Right cardiac atrium (tissue), 5 donors: Measurements from ENCODE around the gene LHX3. TPM values are rescaled to one million over a fixed set of nuclear protein-coding genes. Genes with fewer than 3 reads are reported as not detected.
"Not testable (repeated sequence)": the region's sequence is repeated elsewhere in the genome, so short reads cannot be mapped to it uniquely, and the experiment has no call there.

Experiments used
- ATAC-seq, 2 donors: fragments of 200-7000 bp; cut with Tn5 transposase; one replicate each; pipeline versions ENCODE4 v1.8.0 to v1.9.1; 2020; ENCODE audit warnings: moderate library complexity in 2 of 2, mild to moderate bottlenecking in 1 of 2
- DNase-seq, 3 donors: peaks; one replicate each; pipeline ENCODE4 v3.0.0-alpha.2; 2020
- H3K27ac ChIP-seq: one replicate; pipeline ENCODE4 v1.5.1; 2013; ENCODE audit warnings: mild to moderate bottlenecking, low read length, control low read depth, moderate library complexity
- H3K27me3 ChIP-seq: one replicate; pipeline ENCODE4 v1.6.1; 2013; ENCODE audit not compliant: control insufficient read depth, insufficient read depth
- H3K4me1 ChIP-seq: one replicate; pipeline ENCODE4 v1.6.1; 2013; ENCODE audit warnings: low read length; ENCODE audit not compliant: control insufficient read depth, insufficient read depth
- H3K4me3 ChIP-seq: one replicate; pipeline ENCODE4 v1.5.1; 2013; ENCODE audit warnings: low read length, control low read depth
- H3K9me3 ChIP-seq: one replicate; pipeline ENCODE4 v1.6.1; 2013; ENCODE audit warnings: low read length; ENCODE audit not compliant: control insufficient read depth
- WGBS: extraction: QIAGEN DNeasy Blood & Tissue Kit; methylation state at CpG from one replicate; pipeline ENCODE4 v1.1.7; 2013; 5-methylcytosine and 5-hydroxymethylcytosine counted together
- intact Hi-C, 4 donors: fragments of 100-400 bp; cut with DNase I; formaldehyde crosslinking; loops; one replicate each; pipeline versions ENCODE4 v1.11.0 to v1.14.0; 2022 to 2023
- polyA plus RNA-seq: library from polyadenylated mRNA; stranded (reverse); fragments of 200-250 nt; gene quantifications from one replicate; pipeline ENCODE4 v1.2.3, GENCODE V29; 2013
- total RNA-seq, 4 donors: library from RNA; stranded (reverse); fragmentation: NEBNext Ultra II Directional; extraction: Animal tissue kit (Norgen Biotek cat#: 25700); gene quantifications; one replicate each; pipeline ENCODE4 v1.2.1, GENCODE V29; 2021
- donor health status: healthy with polysubstance abuse.
- donor health status: DM: no; HTN: yes; CAD: no.
- donor health status: DM: no; HTN: no; CAD: no.
- donor health status: DM: no; HTN: yes; CAD: no; lungs with severe emphysema.
- donor health status: DM: yes; HTN: yes; CAD: no.

Gene LHX3
- total and polyA plus RNA-seq, 5 donors, result not detected

DNA sequence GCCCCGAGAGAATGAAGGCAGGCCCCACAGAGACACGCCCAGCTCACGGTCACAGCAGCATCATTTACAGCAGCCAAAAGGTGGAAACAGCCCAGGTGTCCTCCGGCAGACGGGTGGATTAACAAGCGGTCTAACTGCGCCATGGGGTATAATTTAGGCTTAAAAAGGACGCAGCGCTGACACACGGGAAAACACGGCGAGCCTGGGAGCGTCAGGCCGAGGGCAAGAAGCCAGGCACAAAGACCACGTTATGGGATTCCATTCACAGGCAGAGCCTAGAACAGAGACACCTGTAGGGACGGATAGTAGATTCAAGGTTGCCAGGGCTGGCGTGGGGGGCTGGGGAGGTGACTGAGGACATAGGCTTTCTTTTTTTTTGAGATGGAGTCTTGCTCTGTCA, 49.4 kb downstream of the LHX3 start:
- no peak for ATAC-seq
- 91% methylated on average over 17 of the region's 17 CpGs for WGBS
- intact Hi-C loops, result no loop called here
- Histone ChIP-seq H3K4me3 (no peak overlapping the region), H3K27ac (no peak overlapping the region), H3K9me3 (no peaks in the 10 kb centered on the region), H3K4me1 (no peaks in the 10 kb centered on the region), H3K27me3 (no peaks in the 10 kb centered on the region)
- DNase-seq, result peak in 2 of 3 donors; percentile 9 to 21

DNA sequence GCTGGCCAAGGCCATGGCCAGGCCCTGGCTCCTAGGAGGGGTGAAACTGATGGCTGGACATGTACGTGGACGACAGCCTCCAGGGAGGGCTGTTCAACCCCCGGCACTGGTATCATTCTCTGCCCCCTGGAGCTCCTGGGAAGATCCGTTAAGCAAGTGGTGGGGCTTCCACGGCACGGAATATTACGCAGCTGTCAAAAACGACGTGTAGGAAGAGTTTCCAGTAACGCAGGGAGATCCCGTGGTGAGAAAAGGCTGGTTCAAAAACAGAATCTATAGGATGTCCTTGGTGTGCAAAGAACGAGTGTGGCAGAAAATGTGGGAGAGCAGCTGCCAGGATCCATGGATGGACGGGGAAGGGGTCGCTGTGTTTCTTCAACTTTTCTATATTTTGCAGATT, 50.0 kb downstream of the LHX3 start:
- peak in 2 of 3 donors; percentile 10 to 23 for DNase-seq
- Histone ChIP-seq H3K27ac (no peak overlapping the region), H3K4me1 (no peaks in the 10 kb centered on the region), H3K4me3 (no peak overlapping the region), H3K9me3 (no peaks in the 10 kb centered on the region), H3K27me3 (no peaks in the 10 kb centered on the region)
- intact Hi-C loops, result no loop called here
- ATAC-seq, result no peak
- 89% methylated on average over 14 of the region's 14 CpGs for WGBS

DNA sequence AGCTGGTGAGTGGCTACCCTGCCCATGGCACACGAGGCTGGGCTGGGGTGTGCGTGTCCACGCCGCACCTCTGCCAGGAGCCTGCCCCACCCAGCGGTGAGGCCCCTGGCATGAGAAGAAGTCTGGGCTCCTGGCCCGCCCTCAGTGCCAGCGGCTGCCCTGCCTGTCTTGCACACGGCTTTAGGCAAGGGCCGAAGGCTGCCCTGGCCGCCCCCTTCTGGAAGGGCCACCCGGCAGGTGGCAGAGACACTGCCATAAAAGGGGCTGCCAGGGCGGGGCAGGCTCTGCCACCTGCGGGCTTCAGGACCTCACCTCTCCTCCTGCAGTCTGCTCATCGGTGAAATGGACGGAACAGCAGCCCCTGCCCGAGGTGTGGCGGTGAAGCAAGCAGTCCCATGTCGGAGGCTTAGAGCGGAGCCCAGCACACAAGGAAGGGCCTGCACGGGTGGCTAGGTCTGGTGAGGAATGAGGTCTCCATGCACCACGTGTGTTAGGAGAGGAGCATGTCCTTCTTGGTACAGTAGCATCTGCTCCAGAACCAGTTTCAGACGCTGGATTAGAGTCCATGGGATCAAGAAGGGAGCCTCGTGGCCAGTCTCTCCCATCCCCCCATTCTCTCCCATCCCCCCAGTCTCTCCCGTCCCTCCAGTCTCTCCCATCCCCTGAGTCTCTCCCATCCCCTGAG, 51.4 kb downstream of the LHX3 start:
- Histone ChIP-seq H3K4me3 (no peak overlapping the region), H3K4me1 (no peaks in the 10 kb centered on the region), H3K9me3 (no peaks in the 10 kb centered on the region), H3K27ac (no peak overlapping the region), H3K27me3 (no peaks in the 10 kb centered on the region)
- intact Hi-C loops, result no loop called here
- DNase-seq, result peak; percentile 9 to 38 (median 36)
- no peak for ATAC-seq
- WGBS, result 76% methylated on average over 24 of the region's 24 CpGs

DNA sequence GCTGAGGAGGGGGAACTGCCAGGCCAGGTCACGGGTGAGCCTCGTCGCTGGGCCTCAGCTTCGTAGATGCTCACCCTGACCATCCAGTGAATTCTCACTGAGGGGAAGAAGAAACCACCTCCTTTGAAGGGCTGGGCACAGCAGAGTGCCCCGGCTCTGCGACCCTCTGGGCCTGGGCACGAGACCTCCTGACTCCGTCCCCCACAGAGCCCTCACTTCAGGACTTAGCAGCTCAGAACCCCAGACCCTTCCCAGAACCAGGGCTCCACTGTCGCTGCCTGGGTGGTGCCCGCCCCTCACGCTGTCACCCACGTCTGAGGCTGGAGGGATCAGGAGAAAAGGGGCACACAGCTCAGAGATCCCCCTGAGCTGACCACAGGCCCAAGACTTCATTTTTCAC, 52.0 kb downstream of the LHX3 start:
- Histone ChIP-seq H3K4me3 (no peak overlapping the region), H3K4me1 (no peaks in the 10 kb centered on the region), H3K27ac (no peak overlapping the region), H3K9me3 (no peaks in the 10 kb centered on the region), H3K27me3 (no peaks in the 10 kb centered on the region)
- intact Hi-C loops, result no loop called here
- ATAC-seq, result no peak
- peak in 2 of 3 donors; percentile 2 to 28 for DNase-seq
- WGBS, result 94% methylated on average over 12 of the region's 12 CpGs

DNA sequence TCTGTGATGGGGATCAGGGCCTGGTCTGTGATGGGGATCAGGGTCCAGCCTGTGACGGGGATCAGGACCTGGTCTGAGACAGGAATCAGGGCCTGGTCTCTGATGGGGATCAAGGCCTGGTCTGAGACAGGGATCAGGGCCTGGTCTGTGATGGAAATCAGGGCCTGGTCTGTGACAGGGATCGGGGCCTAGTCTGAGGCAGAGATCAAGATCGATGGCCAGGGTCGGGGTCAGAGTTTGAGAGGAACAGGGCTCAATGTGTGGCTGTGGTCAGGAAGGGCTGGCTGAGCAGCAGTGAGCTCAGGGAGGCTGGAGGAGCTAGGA, 52.4 kb downstream of the LHX3 start:
- peak; percentile 2 to 39 (median 22) for DNase-seq
- H3K4me1 ChIP-seq, result no peaks in the 10 kb centered on the region
- 90% methylated on average over 4 of the region's 4 CpGs for WGBS
- ATAC-seq, result no peak
- intact Hi-C loops, result no loop called here
- H3K9me3 ChIP-seq, result no peaks in the 10 kb centered on the region
- no peak overlapping the region for H3K4me3 ChIP-seq
- H3K27ac ChIP-seq, result no peak overlapping the region
- no peaks in the 10 kb centered on the region for H3K27me3 ChIP-seq

DNA sequence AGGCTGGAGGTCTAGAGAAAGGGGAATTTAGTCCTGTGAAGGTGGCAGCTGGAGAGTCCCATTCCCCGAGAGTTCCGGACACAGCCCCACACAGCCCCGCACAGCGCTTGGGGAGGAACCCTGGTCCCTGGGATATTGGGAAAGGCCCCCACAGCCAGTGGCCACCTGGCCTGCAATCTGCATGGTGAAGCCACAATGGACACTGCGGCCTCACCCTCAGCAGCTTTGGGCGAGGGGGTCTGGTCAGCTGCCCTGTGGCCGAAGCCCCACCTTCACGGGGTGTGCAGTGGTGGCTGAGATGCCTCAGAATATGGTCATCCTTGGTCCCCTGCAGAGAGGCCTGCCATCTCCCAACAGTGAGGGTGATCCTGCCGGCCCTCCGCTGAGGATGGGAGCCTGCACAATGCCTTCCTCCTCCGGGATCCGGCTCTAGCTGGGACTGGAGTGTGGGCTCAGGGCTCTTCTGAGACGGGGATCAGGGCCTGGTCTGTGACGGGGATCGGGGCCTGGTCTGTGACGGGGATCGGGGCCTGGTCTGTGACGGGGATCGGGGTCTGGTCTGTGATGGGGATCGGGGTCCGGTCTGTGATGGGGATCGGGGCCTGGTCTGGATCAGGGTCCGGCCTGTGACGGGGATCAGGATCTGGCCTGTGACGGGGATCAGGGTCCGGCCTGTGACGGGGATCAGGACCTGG, 52.9 kb downstream of the LHX3 start:
- H3K27me3 ChIP-seq, result no peaks in the 10 kb centered on the region
- H3K4me1 ChIP-seq, result no peaks in the 10 kb centered on the region
- 83% methylated on average over 27 of the region's 27 CpGs for WGBS
- H3K9me3 ChIP-seq, result no peaks in the 10 kb centered on the region
- DNase-seq (peak; percentile 4 to 25 (median 6)), ATAC-seq (no peak)
- intact Hi-C loops, result no loop called here
- no peak overlapping the region for H3K27ac ChIP-seq
- H3K4me3 ChIP-seq, result no peak overlapping the region

DNA sequence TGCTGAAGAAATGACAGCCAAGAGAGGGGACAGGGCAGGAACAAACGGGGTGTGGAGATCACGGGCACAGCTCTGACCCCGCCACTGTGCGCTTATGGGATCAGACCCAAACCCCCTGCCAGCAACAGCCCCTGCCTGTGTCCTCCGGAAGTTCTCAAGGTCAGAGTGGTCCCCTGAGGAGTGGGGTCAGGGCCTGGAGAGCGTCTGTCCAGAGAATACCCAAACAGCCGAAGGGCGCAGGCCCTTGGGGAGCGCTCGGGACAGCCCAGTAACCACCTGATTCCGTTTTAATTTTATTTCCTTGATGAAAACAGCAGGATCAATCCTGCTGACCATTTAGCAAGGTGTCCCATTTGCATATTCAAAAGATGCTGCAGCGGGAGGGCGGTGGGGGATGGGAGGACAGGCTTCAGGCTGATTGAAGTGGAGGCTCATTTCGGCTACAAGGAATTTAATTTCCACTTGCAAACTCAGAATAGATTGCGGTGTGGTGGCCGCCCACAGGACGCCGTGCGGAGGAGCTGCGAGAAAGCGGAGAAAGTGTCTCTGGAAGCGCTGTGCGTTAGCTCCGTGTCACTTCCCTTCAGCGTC, 53.6 kb downstream of the LHX3 start:
- H3K27ac ChIP-seq, result no peak overlapping the region
- H3K27me3 ChIP-seq, result no peaks in the 10 kb centered on the region
- DNase-seq (peak; percentile 3 to 23 (median 14)), ATAC-seq (no peak)
- intact Hi-C loops, result no loop called here
- no peaks in the 10 kb centered on the region for H3K9me3 ChIP-seq
- no peaks in the 10 kb centered on the region for H3K4me1 ChIP-seq
- WGBS, result 43% methylated on average over 25 of the region's 25 CpGs
- no peak overlapping the region for H3K4me3 ChIP-seq

DNA sequence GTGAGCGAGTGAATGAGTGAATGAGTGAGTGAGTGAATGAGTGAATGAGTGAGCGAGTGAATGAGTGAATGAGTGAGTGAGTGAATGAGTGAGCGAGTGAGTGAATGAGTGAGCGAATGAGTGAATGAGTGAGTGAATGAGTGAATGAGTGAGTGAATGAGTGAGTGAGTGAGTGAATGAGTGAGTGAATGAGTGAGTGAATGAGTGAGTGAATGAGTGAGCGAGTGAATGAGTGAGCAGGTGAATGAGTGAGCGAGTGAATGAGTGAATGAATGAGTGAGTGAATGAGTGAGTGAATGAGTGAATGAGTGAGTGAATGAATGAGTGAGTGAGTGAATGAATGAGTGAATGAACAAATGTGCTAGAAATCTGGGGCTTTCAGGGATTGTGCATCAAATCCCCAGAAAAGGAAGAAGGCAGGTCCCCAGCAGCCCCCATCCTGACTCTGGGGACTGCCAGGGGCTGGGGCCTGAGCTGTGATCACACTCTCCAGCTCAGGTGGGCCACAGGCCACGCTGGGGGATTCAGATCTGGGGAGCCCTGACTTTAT, 54.2 kb downstream of the LHX3 start:
- ATAC-seq, H3K9me3 ChIP-seq, H3K4me3 ChIP-seq, H3K27ac ChIP-seq, DNase-seq, intact Hi-C loops, H3K4me1 ChIP-seq, H3K27me3 ChIP-seq: not testable (repeated sequence)
- 83% methylated on average over 7 of the region's 7 CpGs for whole genome bisulfite sequencing

DNA sequence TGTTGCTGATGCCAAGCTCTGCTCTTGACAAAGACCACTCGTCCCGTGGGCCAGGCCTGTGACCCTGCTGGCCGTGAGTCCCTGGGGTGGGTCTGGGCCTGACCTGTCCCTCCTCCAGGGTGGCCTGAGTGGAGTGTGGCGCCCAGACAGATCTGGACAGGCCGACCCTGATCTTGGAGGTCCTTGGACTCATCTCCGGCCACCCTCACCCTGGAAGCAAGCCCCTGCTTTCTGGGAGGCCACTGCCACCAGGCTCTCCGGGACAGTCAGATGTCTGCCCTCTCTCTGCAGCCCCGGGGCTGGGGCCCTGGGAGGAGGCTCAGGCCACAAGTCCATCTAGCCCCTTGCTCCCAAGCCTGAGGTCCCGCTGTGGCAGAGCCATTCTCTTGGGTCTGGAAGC, 55.1 kb downstream of the LHX3 start:
- intact Hi-C loops, result no loop called here
- 87% methylated on average over 9 of the region's 9 CpGs for WGBS
- ATAC-seq, result no peak
- no peaks in the 10 kb centered on the region for H3K27me3 ChIP-seq
- no peaks in the 10 kb centered on the region for H3K4me1 ChIP-seq
- no peak overlapping the region for H3K27ac ChIP-seq
- peak in 1 of 3 donors; percentile 21 for DNase-seq
- H3K9me3 ChIP-seq, result no peaks in the 10 kb centered on the region
- no peak overlapping the region for H3K4me3 ChIP-seq

DNA sequence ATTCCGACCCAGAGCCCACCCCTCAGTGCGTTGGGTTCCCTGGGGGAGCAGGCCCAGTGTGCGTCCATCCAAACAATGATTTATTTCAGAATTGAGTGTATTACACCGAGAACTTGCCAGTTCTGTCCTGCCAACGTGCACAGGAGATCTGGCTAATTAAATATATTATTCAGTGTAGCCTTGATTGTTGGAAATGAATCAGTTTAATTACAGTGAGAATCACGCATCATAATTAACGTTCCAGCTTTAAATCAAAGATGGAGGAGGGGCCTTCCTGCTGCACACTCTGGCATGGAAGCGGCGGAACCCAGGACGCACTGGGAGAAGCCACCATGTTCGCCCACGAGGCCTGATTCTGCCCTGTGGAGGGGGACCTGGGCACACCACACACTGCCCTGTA, 55.6 kb downstream of the LHX3 start:
- no peaks in the 10 kb centered on the region for H3K4me1 ChIP-seq
- H3K9me3 ChIP-seq, result no peaks in the 10 kb centered on the region
- intact Hi-C loops, result no loop called here
- WGBS, result 78% methylated on average over 12 of the region's 12 CpGs
- no peak overlapping the region for H3K27ac ChIP-seq
- ATAC-seq, result no peak
- DNase-seq, result peak in 1 of 3 donors; percentile 26
- H3K27me3 ChIP-seq, result no peaks in the 10 kb centered on the region
- no peak overlapping the region for H3K4me3 ChIP-seq

DNA sequence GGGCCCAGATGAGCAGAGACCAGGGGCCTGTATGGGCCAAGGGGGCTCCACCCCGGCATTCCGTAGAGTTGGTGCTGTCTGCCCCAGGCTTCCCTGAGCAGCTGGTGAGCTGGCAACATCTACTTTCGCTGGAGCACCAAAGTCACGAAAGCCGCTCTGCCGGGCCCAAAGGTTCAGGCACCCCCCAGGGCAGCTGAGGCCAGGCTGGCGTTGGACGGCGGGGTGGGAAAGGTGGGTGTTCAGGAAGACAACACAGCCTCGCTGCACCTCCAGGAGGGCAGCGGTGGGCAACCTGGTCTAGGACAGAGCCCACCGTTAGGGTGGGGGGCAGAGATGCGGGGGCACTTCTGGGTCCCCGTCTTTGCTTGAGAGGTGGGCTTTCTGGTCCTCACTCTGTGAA, 56.2 kb downstream of the LHX3 start:
- DNase-seq, result peak; percentile 6 to 51 (median 30)
- intact Hi-C loops, result no loop called here
- Histone ChIP-seq H3K27ac (no peak overlapping the region), H3K4me3 (no peak overlapping the region), H3K4me1 (no peaks in the 10 kb centered on the region), H3K9me3 (no peaks in the 10 kb centered on the region), H3K27me3 (no peaks in the 10 kb centered on the region)
- WGBS, result 90% methylated on average over 14 of the region's 14 CpGs
- no peak for ATAC-seq
